ENCODE data around the gene TXNL4A. TPM values are rescaled to one million over a fixed set of nuclear protein-coding genes. Genes with fewer than 3 reads are reported as not detected.
A peak's percentile ranks its signal among the peaks of the same experiment; 100 is the strongest.

The TXNL4A gene
- total RNA-seq, 2 experiments from 2014 or later = 169 to 175 TPM

DNA sequence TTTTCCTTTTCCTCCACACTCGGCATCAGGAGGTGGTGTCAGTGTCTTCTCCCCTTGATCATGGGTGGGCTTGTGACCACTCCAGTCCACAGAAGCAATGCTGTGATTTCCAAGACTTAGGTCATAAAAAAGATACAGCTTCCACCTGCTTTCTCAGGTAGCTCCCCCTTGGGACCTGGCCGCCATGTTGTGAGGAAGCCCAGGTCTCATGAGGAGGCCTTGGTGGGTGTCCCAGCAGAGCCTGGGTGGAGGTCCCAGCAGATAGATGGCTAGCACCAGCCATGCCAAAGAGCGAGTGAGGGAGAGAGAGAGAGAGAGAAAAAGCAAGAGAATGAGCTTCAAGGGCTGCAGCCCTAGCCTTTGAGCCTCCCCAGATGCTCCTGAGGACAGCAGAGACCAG, 52.9 kb downstream of the TXNL4A start:
- H3K4me1 Mint-ChIP-seq (ENCODE audit: low read depth) = peaks cover 4% of the 10 kb centered on the region
- peaks cover 67% of the 10 kb centered on the region for H3K9me3 Mint-ChIP-seq
- peaks cover 86% of the 10 kb centered on the region for H3K36me3 Mint-ChIP-seq
- CTCF ChIA-PET = no interaction called here
- no peak overlapping the region for H3K27ac Mint-ChIP-seq
- POLR2A ChIA-PET = no interaction called here
- H3K27me3 Mint-ChIP-seq = no peaks in the 10 kb centered on the region
- intact Hi-C loops (cut with micrococcal nuclease) = no loop called here
- DNase-seq = no peak
- H3K4me3 Mint-ChIP-seq = no peak overlapping the region

DNA sequence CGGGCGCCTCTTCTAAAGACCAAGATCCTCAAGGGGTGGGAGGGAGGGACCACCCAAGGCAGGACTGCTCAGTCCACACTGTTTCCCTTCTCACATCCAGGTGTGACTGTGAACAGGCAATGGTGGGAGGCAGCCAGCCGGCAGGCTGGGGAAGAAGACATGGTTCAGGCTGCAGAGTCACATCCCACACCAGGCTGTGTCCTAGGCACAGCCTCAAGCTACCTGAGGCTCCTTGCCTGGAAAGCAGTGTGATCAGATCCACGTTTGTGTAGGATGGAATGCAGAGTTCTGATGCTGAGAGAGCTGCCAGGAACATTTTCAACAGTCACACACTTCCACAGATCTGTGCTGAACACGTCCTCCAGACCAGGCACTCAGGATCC, 53.3 kb downstream of the TXNL4A start:
- Mint-ChIP-seq H3K27ac (no peak overlapping the region), H3K4me3 (no peak overlapping the region), H3K4me1 (ENCODE audit: low read depth) (peaks cover 4% of the 10 kb centered on the region), H3K27me3 (no peaks in the 10 kb centered on the region), H3K9me3 (peaks cover 71% of the 10 kb centered on the region), H3K36me3 (peaks cover 86% of the 10 kb centered on the region)
- DNase-seq = no peak
- ChIA-PET POLR2A (no interaction called here), CTCF (no interaction called here)
- intact Hi-C loops (cut with micrococcal nuclease) = no loop called here

DNA sequence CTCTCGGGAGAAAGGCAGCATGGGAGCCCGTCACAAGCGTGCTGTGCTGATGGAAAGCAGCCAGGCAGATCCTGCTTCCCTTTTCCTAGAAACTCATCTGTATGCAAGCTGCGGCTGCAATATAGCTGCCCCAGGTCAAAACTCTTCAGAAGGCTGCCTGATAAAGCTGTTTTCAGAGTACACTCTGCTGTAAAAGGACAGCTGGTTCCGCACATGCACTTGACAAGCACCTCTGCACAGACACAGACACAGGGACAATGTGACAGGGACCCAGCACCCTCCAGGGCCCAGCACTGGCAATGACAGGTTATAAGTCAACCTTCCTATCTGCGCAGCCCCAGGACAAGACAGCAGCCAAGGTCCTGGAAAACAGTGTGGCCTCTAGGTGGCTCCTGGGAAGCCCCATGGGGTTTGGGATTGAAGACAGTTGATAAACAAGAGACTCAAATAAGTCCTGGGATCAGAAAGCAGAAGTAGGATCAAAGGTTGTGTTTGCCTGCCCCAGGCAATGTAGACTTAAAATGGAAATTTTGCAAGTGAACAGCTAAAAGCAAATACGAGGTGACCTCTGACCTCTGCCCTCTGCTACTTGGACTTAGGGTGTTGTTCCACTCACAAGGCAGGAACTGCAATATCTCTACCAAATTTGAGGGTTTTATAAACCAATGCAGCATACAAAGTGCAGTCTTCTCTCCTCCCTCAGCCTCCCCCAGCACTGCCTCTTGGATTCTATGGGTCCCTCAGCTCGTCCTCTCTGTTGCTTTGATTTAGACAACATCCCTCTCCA, 53.9 kb downstream of the TXNL4A start:
- CTCF ChIA-PET = no interaction called here
- no peaks in the 10 kb centered on the region for H3K4me1 Mint-ChIP-seq (ENCODE audit: low read depth)
- POLR2A ChIA-PET = no interaction called here
- H3K9me3 Mint-ChIP-seq = peaks cover 77% of the 10 kb centered on the region
- no peak overlapping the region for H3K27ac Mint-ChIP-seq
- H3K36me3 Mint-ChIP-seq = peaks cover 86% of the 10 kb centered on the region
- H3K27me3 Mint-ChIP-seq = no peaks in the 10 kb centered on the region
- DNase-seq = no peak
- intact Hi-C loops (cut with micrococcal nuclease) = no loop called here
- no peak overlapping the region for H3K4me3 Mint-ChIP-seq

DNA sequence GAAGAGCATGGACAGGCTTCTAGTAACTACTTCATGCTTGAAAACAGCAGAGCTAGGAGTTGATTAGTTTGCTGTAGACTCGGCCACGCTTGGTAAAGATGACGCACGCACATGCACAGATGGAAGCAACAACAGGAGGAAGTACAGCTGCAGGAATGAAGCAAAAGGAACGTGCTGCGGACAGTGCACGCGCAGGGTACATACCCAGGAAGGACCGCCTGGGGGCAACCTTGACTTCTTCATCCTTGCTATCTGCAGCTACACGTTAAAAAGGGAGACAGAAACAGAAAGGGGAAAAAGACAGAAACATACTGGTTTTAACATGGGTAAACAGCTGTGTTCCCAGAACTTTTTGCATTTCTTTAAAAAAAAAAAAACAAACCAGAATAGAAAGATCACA, 54.6 kb downstream of the TXNL4A start:
- intact Hi-C loops (cut with micrococcal nuclease) = no loop called here
- Mint-ChIP-seq H3K4me3 (no peak overlapping the region), H3K27me3 (no peaks in the 10 kb centered on the region), H3K9me3 (peaks cover 85% of the 10 kb centered on the region), H3K27ac (no peak overlapping the region), H3K36me3 (peaks cover 87% of the 10 kb centered on the region), H3K4me1 (ENCODE audit: low read depth) (no peaks in the 10 kb centered on the region)
- ChIA-PET POLR2A (no interaction called here), CTCF (no interaction called here)
- DNase-seq = no peak

DNA sequence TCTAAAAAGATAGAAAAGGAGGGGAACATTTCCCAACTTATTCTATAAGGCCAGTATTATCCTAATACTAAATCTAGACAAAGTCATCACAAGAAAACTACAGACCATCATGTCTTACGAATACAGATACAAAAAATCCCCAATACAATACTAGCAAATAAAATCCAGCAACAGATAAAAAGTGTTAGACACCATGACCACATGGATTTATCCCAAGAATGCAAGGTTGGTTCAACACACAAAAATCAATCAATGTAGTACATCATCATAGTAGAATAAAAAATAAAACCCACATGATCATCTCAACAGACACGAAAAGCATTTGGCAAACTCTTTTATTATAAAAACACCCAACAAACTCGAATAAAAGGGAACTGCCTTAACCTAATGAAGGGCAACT, 55.5 kb downstream of the TXNL4A start:
- H3K27ac Mint-ChIP-seq = no peak overlapping the region
- intact Hi-C loops (cut with micrococcal nuclease) = no loop called here
- no peak for DNase-seq
- H3K4me1 Mint-ChIP-seq (ENCODE audit: low read depth) = no peaks in the 10 kb centered on the region
- no peak overlapping the region for H3K4me3 Mint-ChIP-seq
- CTCF ChIA-PET = no interaction called here
- peaks cover 83% of the 10 kb centered on the region for H3K9me3 Mint-ChIP-seq
- H3K36me3 Mint-ChIP-seq = peaks cover 90% of the 10 kb centered on the region
- H3K27me3 Mint-ChIP-seq = no peaks in the 10 kb centered on the region
- POLR2A ChIA-PET = no interaction called here

DNA sequence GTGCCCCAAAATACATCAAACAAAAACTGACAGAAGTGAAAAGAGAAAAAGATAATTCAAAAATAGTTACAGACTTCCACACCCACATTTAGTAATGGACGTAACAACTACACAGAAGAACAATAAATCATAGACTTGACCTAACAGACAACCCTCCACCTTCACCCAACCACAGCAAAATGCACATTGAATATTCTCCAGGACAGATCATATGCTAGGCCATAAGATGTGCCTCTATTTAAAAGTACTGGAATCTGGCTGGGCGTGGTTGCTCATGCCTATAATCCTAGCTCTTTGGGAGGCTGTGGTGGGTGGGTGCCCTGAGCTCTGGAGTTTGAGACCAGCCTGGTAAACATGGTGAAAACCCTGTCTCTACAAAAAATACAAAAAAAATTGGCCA, 56.9 kb downstream of the TXNL4A start:
- Mint-ChIP-seq H3K27me3 (no peaks in the 10 kb centered on the region), H3K4me3 (no peak overlapping the region), H3K27ac (no peak overlapping the region), H3K9me3 (peaks cover 71% of the 10 kb centered on the region), H3K4me1 (ENCODE audit: low read depth) (no peaks in the 10 kb centered on the region), H3K36me3 (peaks cover 77% of the 10 kb centered on the region)
- intact Hi-C loops (cut with micrococcal nuclease) = no loop called here
- ChIA-PET POLR2A (no interaction called here), CTCF (no interaction called here)
- peak; percentile 2 for DNase-seq

DNA sequence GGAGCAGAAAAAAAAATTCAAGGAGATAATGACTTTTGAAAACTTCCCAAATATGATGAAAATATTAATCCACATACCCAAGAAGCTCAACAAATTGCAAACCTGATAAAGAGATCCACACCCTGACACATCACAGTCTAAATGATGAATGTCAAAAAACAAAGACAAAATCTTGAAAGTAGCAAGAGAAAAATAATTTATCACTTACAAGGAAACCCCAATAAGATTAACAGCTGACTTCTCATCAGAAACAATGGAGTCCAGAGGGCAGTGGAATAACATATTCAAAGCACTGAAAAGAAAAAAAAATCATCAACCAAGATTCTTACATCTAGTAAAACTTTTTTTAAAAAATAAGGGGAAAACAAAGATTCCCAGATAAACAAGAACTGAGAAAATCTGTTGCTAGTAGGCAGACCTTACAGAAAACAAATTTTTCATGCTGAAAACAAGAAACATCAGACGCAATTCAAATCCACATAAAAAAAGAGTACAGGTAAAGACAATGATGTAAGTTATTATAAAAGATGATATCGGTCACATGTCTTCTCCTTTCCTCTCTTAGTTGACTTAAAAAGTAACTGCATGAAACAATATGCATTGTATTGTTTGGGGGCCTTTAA, 58.2 kb downstream of the TXNL4A start:
- H3K27me3 Mint-ChIP-seq = no peaks in the 10 kb centered on the region
- no peak overlapping the region for H3K4me3 Mint-ChIP-seq
- intact Hi-C loops (cut with micrococcal nuclease) = no loop called here
- no peak overlapping the region for H3K27ac Mint-ChIP-seq
- H3K4me1 Mint-ChIP-seq (ENCODE audit: low read depth) = no peaks in the 10 kb centered on the region
- H3K9me3 Mint-ChIP-seq = peaks cover 57% of the 10 kb centered on the region
- H3K36me3 Mint-ChIP-seq = peaks cover 64% of the 10 kb centered on the region
- no peak for DNase-seq
- ChIA-PET CTCF (no interaction called here), POLR2A (interaction anchor here (0.6 kb wide), 1 partner anchor 68 kb away, joined by 4 read pairs; no protein-coding TSS in a partner anchor)

DNA sequence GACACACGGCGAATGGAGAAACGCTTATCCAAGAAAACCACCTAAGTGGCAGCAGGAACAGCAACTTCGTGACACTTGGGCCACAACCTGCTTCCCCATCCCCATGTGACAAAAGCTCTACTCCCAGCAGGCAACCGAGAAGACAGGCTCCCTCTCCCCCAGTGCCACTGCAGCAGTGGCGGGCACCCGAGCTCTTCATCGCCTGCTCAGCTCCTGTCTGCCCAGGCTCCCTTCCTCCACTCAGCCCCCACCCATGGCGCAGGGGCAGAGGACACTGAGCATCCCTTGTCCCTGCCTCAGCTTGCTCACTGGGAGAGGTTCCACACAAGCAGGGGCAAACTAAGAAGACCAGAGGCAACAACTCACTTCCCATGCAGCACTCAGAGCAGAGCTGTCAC, 59.8 kb downstream of the TXNL4A start:
- intact Hi-C loops (cut with micrococcal nuclease) = no loop called here
- no peak for DNase-seq
- H3K27me3 Mint-ChIP-seq = no peaks in the 10 kb centered on the region
- POLR2A ChIA-PET = no interaction called here
- H3K36me3 Mint-ChIP-seq = peaks cover 58% of the 10 kb centered on the region
- CTCF ChIA-PET = no interaction called here
- H3K4me1 Mint-ChIP-seq (ENCODE audit: low read depth) = no peaks in the 10 kb centered on the region
- peaks cover 45% of the 10 kb centered on the region for H3K9me3 Mint-ChIP-seq
- H3K27ac Mint-ChIP-seq = no peak overlapping the region
- H3K4me3 Mint-ChIP-seq = no peak overlapping the region

DNA sequence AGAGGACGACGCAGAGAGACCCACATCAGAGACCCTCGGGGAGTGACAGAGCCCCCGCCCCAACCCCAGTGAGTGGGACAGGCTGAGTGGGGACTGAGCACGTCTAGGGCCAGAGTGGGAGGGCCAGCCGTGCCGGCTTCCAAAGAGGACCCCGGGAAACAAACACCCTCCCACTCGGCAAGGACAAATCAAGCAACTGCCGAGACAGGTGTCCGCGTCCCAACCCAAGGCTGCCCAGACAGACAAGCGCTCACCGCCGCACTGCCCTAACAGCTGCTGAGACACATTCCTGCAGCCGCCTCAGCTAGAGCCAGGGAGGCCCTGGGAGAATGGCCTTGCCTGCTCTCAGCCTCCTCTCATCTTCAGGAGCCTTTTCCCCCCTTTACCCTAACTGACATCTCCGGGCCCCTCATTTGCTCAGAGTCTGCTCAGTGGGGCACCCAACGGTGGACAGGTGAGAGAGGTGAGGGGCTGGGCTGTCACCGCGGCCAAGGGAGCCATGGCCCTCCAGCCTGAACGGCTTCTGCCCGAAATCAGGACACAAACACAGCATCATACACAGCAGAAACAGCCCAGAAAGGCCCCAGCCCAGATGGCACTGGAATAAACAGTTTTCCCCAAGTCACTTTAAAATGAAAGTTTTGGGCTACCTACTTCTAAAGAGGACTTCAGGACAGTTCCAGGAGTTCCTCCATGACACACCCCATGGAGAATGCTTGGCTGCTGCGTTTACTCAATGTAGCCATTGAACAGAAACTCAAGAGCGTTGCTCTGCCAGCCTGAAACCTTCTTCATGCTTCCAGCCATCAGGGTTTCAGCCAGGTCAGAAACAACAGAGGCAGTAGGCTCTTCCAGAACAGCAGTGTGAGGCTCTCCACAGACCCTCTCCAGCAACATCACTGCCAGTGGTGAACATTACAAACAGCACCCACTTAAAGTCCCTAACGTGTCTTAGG, 60.5 kb downstream of the TXNL4A start:
- intact Hi-C loops (cut with micrococcal nuclease) = no loop called here
- Mint-ChIP-seq H3K27me3 (no peaks in the 10 kb centered on the region), H3K9me3 (peaks cover 38% of the 10 kb centered on the region), H3K27ac (no peak overlapping the region), H3K4me1 (ENCODE audit: low read depth) (no peaks in the 10 kb centered on the region), H3K4me3 (no peak overlapping the region), H3K36me3 (peaks cover 55% of the 10 kb centered on the region)
- POLR2A ChIA-PET = no interaction called here
- CTCF ChIA-PET = no interaction called here
- DNase-seq = peak; percentile 5

DNA sequence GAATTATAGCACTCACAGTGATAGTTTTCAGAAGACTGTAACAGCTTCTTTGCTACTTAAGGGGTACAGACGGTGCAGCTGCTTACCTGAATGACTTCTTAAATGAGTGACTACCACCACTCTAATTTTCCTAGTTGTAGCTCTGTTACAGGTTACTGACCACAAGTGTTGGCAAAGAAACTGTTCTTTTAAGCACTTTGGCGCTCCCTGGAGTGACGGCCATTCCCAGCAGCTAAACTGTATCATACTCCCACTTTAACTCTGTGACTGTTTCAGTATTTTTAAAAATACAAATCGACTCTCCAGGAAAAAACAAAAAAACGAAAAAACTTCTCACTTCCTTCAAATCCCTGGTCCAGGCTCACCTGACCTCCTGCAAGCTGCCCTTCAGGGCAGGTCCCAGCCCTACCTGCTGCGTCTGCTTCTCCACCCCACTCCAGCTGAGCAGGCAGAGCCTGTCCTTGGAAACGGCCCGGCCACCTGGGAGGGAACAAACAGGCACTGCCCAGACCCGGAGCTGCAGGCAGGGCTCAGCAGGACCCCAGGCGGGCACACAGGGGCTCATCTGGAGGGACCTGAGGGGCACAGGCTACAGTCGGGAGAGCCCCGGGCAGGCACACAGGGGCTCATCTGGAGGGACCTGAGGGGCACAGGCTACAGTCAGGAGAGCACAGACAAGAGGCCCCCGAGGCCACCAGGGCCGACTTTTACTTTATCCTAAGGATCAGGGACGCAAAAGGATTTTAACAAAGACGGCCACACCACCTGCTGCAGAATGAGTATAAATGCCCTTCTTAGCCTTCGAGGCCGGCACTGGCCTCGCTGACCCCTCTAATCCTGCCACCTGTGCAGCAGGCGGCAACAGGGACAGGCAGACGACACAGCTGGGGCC, 61.4 kb downstream of the TXNL4A start:
- ChIA-PET POLR2A (no interaction called here), CTCF (interaction anchor here (0.7 kb wide), 1 partner anchor 1057 kb away, joined by 3 read pairs; no protein-coding TSS in a partner anchor)
- Mint-ChIP-seq H3K36me3 (peaks cover 46% of the 10 kb centered on the region), H3K27ac (no peak overlapping the region), H3K27me3 (no peaks in the 10 kb centered on the region), H3K9me3 (peaks cover 29% of the 10 kb centered on the region), H3K4me1 (ENCODE audit: low read depth) (no peaks in the 10 kb centered on the region), H3K4me3 (no peak overlapping the region)
- DNase-seq = peak; percentile 4
- intact Hi-C loops (cut with micrococcal nuclease) = no loop called here

DNA sequence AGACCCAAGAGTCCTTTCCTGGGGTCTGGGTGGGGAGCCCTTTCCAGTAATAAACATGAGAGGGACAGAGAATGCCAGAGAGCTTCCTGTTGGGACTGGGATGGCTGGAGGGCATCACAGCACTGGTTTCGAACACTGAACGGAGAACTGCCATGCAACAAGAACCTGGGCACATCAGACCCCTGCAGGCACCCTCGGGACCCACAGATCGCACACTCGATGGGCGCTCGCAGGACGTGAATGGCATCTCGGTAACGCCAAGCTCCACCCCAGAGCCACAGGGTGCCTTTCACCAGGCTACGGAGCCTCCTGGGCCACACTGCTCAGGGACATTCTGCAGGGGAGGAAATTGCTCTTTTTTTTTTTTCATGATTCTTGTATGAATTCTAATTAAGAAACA, 62.1 kb downstream of the TXNL4A start:
- Mint-ChIP-seq H3K27ac (no peak overlapping the region), H3K4me1 (ENCODE audit: low read depth) (no peaks in the 10 kb centered on the region), H3K9me3 (peaks cover 23% of the 10 kb centered on the region), H3K4me3 (no peak overlapping the region), H3K36me3 (peaks cover 43% of the 10 kb centered on the region), H3K27me3 (no peaks in the 10 kb centered on the region)
- ChIA-PET CTCF (interaction anchor here (0.7 kb wide), 1 partner anchor 1057 kb away, joined by 3 read pairs; no protein-coding TSS in a partner anchor), POLR2A (no interaction called here)
- intact Hi-C loops (cut with micrococcal nuclease) = no loop called here
- DNase-seq = no peak
